H1 (cell line): ENCODE results near the gene ROGDI. TPM values are rescaled to one million over a fixed set of nuclear protein-coding genes. Genes with fewer than 3 reads are reported as not detected.

Source experiments
- CTCF ChIA-PET: fragments of 300-600 bp; sonication (Branson Sonifier 250); formaldehyde crosslinking; loops from one replicate; lab custom pipeline; 2021; ENCODE audit not compliant: partially characterized antibody; lab: Charles Lee
- POLR2A ChIA-PET: fragments of 300-600 bp; sonication (Branson Sonifier 250); formaldehyde crosslinking; loops from one replicate; lab custom pipeline; 2021; ENCODE audit warnings: inconsistent platforms; ENCODE audit not compliant: partially characterized antibody; lab: Charles Lee
- DNase-seq, 2 experiments: peaks; one replicate each; pipeline versions ENCODE4 v3.0.0 to v3.0.0-alpha.2; 2010 to 2022; ENCODE audit warnings: low spot score in 2 of 2, low read depth in 1 of 2, mixed read lengths in 1 of 2
- FAIRE-seq: peaks from 2 replicates; lab custom pipeline; 2011; peaks lifted over from hg19 to GRCh38; lab: Jason Lieb, UNC
- H2AFZ ChIP-seq: 2 replicates; pipeline ENCODE4 v1.8.1; 2012; ENCODE audit warnings: low read length, inconsistent platforms
- H2AK5ac ChIP-seq: 2 replicates; pipeline ENCODE4 v1.6.1; 2013; ENCODE audit warnings: low read depth, low read length
- H2BK120ac ChIP-seq: replicated peaks from 2 replicates; pipeline ENCODE3; 2013; ENCODE audit warnings: low read depth, low read length, inconsistent platforms
- H2BK12ac ChIP-seq: 2 replicates; pipeline ENCODE4 v1.6.1; 2013; ENCODE audit warnings: low read depth, low read length
- H2BK15ac ChIP-seq: 2 replicates; pipeline ENCODE4 v1.6.1; 2013; ENCODE audit warnings: low read length
- H2BK20ac ChIP-seq: 2 replicates; pipeline ENCODE4 v1.6.1; 2013; ENCODE audit warnings: low read length
- H2BK5ac ChIP-seq: 2 replicates; pipeline ENCODE4 v1.6.1; 2013; ENCODE audit warnings: low read depth, low read length
- H3K14ac ChIP-seq: 2 replicates; pipeline ENCODE4 v1.6.1; 2013; ENCODE audit warnings: inconsistent platforms; ENCODE audit not compliant: insufficient read length
- H3K18ac ChIP-seq: 2 replicates; pipeline ENCODE4 v1.6.1; 2013; ENCODE audit warnings: low read length; ENCODE audit errors: extremely low read depth
- H3K23ac ChIP-seq: 2 replicates; pipeline ENCODE4 v1.6.1; 2013; ENCODE audit warnings: inconsistent platforms; ENCODE audit not compliant: insufficient read length
- H3K23me2 ChIP-seq: 2 replicates; pipeline ENCODE4 v1.6.1; 2013; ENCODE audit warnings: low read depth, low read length
- H3K27ac ChIP-seq: 2 replicates; pipeline ENCODE4 v1.6.1; 2011; ENCODE audit warnings: low read depth, low read length, inconsistent platforms
- H3K27me3 ChIP-seq, 4 experiments: replicated peaks in 1 of 4; 1 replicate in 1 of 4; 2 replicates in 3 of 4; pipeline versions ENCODE4 v1.6.1 to v1.8.1; 2011 to 2013; ENCODE audit warnings: low read length in 3 of 4, mild to moderate bottlenecking in 3 of 4, inconsistent platforms in 2 of 4, mixed read lengths in 2 of 4, moderate library complexity in 1 of 4; ENCODE audit not compliant: control insufficient read depth in 3 of 4, insufficient read depth in 3 of 4; ENCODE audit errors: extremely low read depth in 1 of 4
- H3K36me3 ChIP-seq, 4 experiments: 2 replicates each; pipeline versions ENCODE4 v1.6.1 to v1.8.1; 2011 to 2013; ENCODE audit warnings: mild to moderate bottlenecking in 4 of 4, low read length in 3 of 4, moderate library complexity in 2 of 4, control low read depth in 1 of 4, inconsistent platforms in 1 of 4; ENCODE audit not compliant: insufficient read depth in 4 of 4, control insufficient read depth in 2 of 4
- H3K4ac ChIP-seq: replicated peaks from 2 replicates; pipeline ENCODE3; 2013; ENCODE audit warnings: low read length, low read depth, mixed read lengths, inconsistent platforms; ENCODE audit not compliant: insufficient read length
- H3K4me1 ChIP-seq, 4 experiments: replicated peaks in 1 of 4; 1 replicate in 1 of 4; 2 replicates in 3 of 4; pipeline versions ENCODE4 v1.6.1 to v1.8.1; 2011 to 2013; ENCODE audit warnings: low read length in 3 of 4, inconsistent platforms in 2 of 4, mixed read lengths in 1 of 4; ENCODE audit not compliant: insufficient read depth in 4 of 4, control insufficient read depth in 3 of 4
- H3K4me2 ChIP-seq, 2 experiments: 2 replicates each; pipeline versions ENCODE4 v1.6.1 to v1.8.1; 2011 to 2013; ENCODE audit warnings: low read depth in 2 of 2, low read length in 2 of 2, control low read depth in 1 of 2, inconsistent platforms in 1 of 2, mild to moderate bottlenecking in 1 of 2; ENCODE audit not compliant: insufficient read depth in 1 of 2
- H3K4me3 ChIP-seq, 4 experiments: fragments of 200-600, 300-600 bp in 1 of 4; sonication (generic), shearing (Covaris generic), sonication (Bioruptor Twin) in 1 of 4; 2 replicates each; pipeline versions ENCODE4 v1.5.1 to v1.8.1; 2011 to 2016; ENCODE audit warnings: low read length in 4 of 4, low read depth in 3 of 4, control low read depth in 2 of 4, inconsistent platforms in 2 of 4, mild to moderate bottlenecking in 2 of 4, mixed read lengths in 1 of 4, moderate library complexity in 1 of 4; ENCODE audit not compliant: insufficient read depth in 2 of 4; ENCODE audit errors: extremely low read depth in 1 of 4
- H3K56ac ChIP-seq: replicated peaks from 2 replicates; pipeline ENCODE3; 2013; ENCODE audit warnings: low read depth, mild to moderate bottlenecking, mixed read lengths, low read length, inconsistent platforms; ENCODE audit not compliant: insufficient read length
- H3K79me1 ChIP-seq: 2 replicates; pipeline ENCODE4 v1.6.1; 2013; ENCODE audit warnings: low read depth, low read length, control low read depth
- H3K79me2 ChIP-seq, 2 experiments: 2 replicates each; pipeline versions ENCODE4 v1.6.1 to v1.8.1; 2012 to 2013; ENCODE audit warnings: low read length in 2 of 2, mild to moderate bottlenecking in 2 of 2, inconsistent platforms in 1 of 2; ENCODE audit not compliant: insufficient read depth in 2 of 2, control insufficient read depth in 1 of 2
- H3K9ac ChIP-seq, 4 experiments: replicated peaks in 1 of 4; 1 replicate in 1 of 4; 2 replicates in 3 of 4; pipeline versions ENCODE4 v1.6.1 to v1.8.1; 2011 to 2013; ENCODE audit warnings: low read depth in 3 of 4, low read length in 3 of 4, control low read depth in 2 of 4, mild to moderate bottlenecking in 2 of 4, moderate library complexity in 2 of 4, inconsistent platforms in 1 of 4; ENCODE audit errors: extremely low read depth in 1 of 4
- H3K9me3 ChIP-seq, 2 experiments: 2 replicates each; pipeline versions ENCODE4 v1.6.1 to v1.8.1; 2012 to 2013; ENCODE audit warnings: mild to moderate bottlenecking in 2 of 2, moderate library complexity in 2 of 2, control low read depth in 1 of 2, inconsistent platforms in 1 of 2, low read depth in 1 of 2, low read length in 1 of 2, mixed read lengths in 1 of 2; ENCODE audit not compliant: insufficient read depth in 2 of 2
- H4K20me1 ChIP-seq, 2 experiments: replicated peaks in 1 of 2; 2 replicates each; pipeline versions ENCODE3 to v1.8.1; 2011 to 2013; ENCODE audit warnings: inconsistent platforms in 2 of 2, low read length in 2 of 2, mild to moderate bottlenecking in 1 of 2; ENCODE audit not compliant: insufficient read depth in 2 of 2, control insufficient read depth in 1 of 2
- H4K5ac ChIP-seq: 2 replicates; pipeline ENCODE4 v1.6.1; 2013; ENCODE audit warnings: low read length, low read depth, mixed read lengths, inconsistent platforms; ENCODE audit not compliant: insufficient read length
- H4K8ac ChIP-seq: 2 replicates; pipeline ENCODE4 v1.8.0; 2013; ENCODE audit warnings: mild to moderate bottlenecking, moderate library complexity, low read length, inconsistent platforms; ENCODE audit not compliant: insufficient read depth; ENCODE audit errors: extremely low read depth
- H4K91ac ChIP-seq: replicated peaks from 2 replicates; pipeline ENCODE3; 2013; ENCODE audit warnings: low read length, mixed read lengths, inconsistent platforms; ENCODE audit not compliant: insufficient read length
- CTBP2 ChIP-seq: IDR thresholded peaks from 2 replicates; pipeline ENCODE4 v1.7.0; 2011; ENCODE audit warnings: borderline replicate concordance, mild to moderate bottlenecking, moderate library complexity, mixed read lengths, low read length; ENCODE audit not compliant: insufficient read depth, insufficient read length
- JUN ChIP-seq: IDR thresholded peaks from 2 replicates; pipeline ENCODE4 v1.6.1; 2011; ENCODE audit warnings: low read depth, mild to moderate bottlenecking, improper control_type of control experiment, low read length
- RFX5 ChIP-seq: IDR thresholded peaks from 2 replicates; pipeline ENCODE4 v1.6.1; 2011; ENCODE audit warnings: low read depth, low read length, improper control_type of control experiment, borderline replicate concordance
- TCF12 ChIP-seq: IDR thresholded peaks from 2 replicates; pipeline ENCODE4 v1.6.1; 2011; ENCODE audit warnings: low read depth, mild to moderate bottlenecking, low read length
- WGBS, 2 experiments: shearing (Covaris generic) in 1 of 2; methylation state at CpG; one replicate each; pipeline versions ENCODE4 v1.1.6 to v1.1.7; 2013 to 2015; ENCODE audit warnings: low lambda C conversion rate in 2 of 2, mixed read lengths in 2 of 2, inconsistent platforms in 1 of 2, low coverage in 1 of 2, missing lambda C conversion rate in 1 of 2; ENCODE audit not compliant: insufficient replicate concordance in 2 of 2, insufficient coverage in 1 of 2, insufficient read length in 1 of 2; ENCODE audit errors: extremely low coverage in 1 of 2, missing lambda C conversion rate in 1 of 2; 5-methylcytosine and 5-hydroxymethylcytosine counted together
- polyA plus RNA-seq, 7 experiments: library from polyadenylated mRNA; depleted of rRNA in 3 of 7; stranded (reverse) in 5 of 7; unstranded in 2 of 7; fragments of >200 nt in 5 of 7; fragments of 200-250 nt in 2 of 7; gene quantifications; 1 replicate in 5 of 7; 2 replicates in 1 of 7; 4 replicates in 1 of 7; pipeline versions ENCODE4 v1.2.1 to v1.2.3, GENCODE V29; 2011 to 2013; ENCODE audit warnings: missing spikeins in 2 of 7, mixed read lengths in 2 of 7
- total RNA-seq: library from RNA; stranded (reverse); fragmentation: NEBNext Ultra II Directional; extraction: Animal tissue kit (Norgen Biotek cat#: 25700); gene quantifications from 2 replicates; pipeline ENCODE4 v1.2.1, GENCODE V29; 2021

Gene ROGDI
- total and polyA plus RNA-seq, 2 of the 8 experiments (the other 6 are each of a cell fraction or from before 2014, with no cell fraction given), result 27.4 to 68.4 TPM

DNA sequence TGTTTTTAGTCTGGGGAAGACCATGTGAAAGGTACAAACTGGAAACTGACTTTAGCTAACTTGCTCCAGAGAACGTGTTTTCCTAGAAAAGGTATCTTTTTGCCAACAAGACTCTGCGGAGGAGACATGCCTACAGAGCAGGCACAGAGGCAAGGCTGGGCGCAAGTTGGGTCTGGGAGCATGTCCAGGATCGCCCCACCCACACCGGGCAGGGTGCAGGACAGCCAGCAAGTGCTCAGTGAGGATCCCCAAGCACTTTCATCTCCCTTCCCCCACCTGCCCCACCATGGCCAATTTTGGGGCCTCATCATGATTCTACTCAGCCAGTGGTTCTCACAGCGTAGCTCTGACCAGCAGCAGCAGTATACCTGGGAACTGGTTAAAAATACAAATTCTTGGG, 18.2 kb upstream of the ROGDI start:
- no peak overlapping the region for H2AFZ ChIP-seq
- H2BK20ac ChIP-seq, result no peak overlapping the region
- no peak overlapping the region for H4K91ac ChIP-seq
- H3K56ac ChIP-seq, result no peak overlapping the region
- H4K20me1 ChIP-seq, result peaks cover 2% of the 10 kb centered on the region in 2 experiments
- H3K18ac ChIP-seq, result no peak overlapping the region
- H3K27me3 ChIP-seq, result no peaks in the 10 kb centered on the region
- no peaks in the 10 kb centered on the region for H3K9me3 ChIP-seq
- no peak overlapping the region for H3K4me2 ChIP-seq
- H3K14ac ChIP-seq, result no peak overlapping the region
- 94% methylated on average over 6 of the region's 6 CpGs; no CpG with 5 or more reads in 1 of the 2 experiments for WGBS, 2 experiments
- ChIA-PET POLR2A (interaction anchor here (1.4 kb wide), 1 partner anchor 87 kb away, joined by 3 read pairs; the partner anchor contains the start of genes ANKS3 and DNAAF8), CTCF (no interaction called here)
- no peak overlapping the region for H2AK5ac ChIP-seq
- H2BK5ac ChIP-seq, result no peak overlapping the region
- H4K8ac ChIP-seq, result no peak overlapping the region
- no peak overlapping the region for H3K4me3 ChIP-seq
- no peaks in the 10 kb centered on the region for H3K4me1 ChIP-seq
- DNase-seq, result no peak
- H2BK12ac ChIP-seq, result no peak overlapping the region
- H3K79me1 ChIP-seq, result no peaks in the 10 kb centered on the region
- H3K36me3 ChIP-seq, result peaks cover 8 to 57% (median 41%) of the 10 kb centered on the region in 4 experiments; a peak in 6 of 8 replicates
- no peak overlapping the region for H2BK120ac ChIP-seq
- H3K79me2 ChIP-seq, result no peaks in the 10 kb centered on the region
- H3K23me2 ChIP-seq, result no peaks in the 10 kb centered on the region
- H3K9ac ChIP-seq, result no peak overlapping the region
- H3K23ac ChIP-seq, result no peak overlapping the region
- no peak overlapping the region for H4K5ac ChIP-seq
- H3K27ac ChIP-seq, result no peak overlapping the region
- H2BK15ac ChIP-seq, result no peak overlapping the region
- FAIRE-seq, result no peak
- no peak overlapping the region for H3K4ac ChIP-seq
- TF ChIP-seq JUN (no peak), TCF12 (no peak), CTBP2 (no peak), RFX5 (no peak)
